Measurements from ENCODE around the gene NUP37. TPM values are rescaled to one million over a fixed set of nuclear protein-coding genes. Genes with fewer than 3 reads are reported as not detected.

The NUP37 gene
- polyA plus RNA-seq, 3 donors = 11.1 to 23.0 (median 20.9) TPM

GRCh38 chr12:102120564-102120873, 605 bp upstream of the NUP37 start:
- H3K9ac ChIP-seq (ENCODE audit: insufficient read depth, low read length, poor library complexity, severe bottlenecking) = peak overlapping the region; percentile 85
- peak overlapping the region; percentile 92 for H2AFZ ChIP-seq (ENCODE audit: insufficient read depth, low read depth, low read length, poor library complexity, severe bottlenecking)
- no peak for TF ChIP-seq CTCF (IDR thresholded peaks at IDR 0.05)
- Mint-ChIP-seq H3K9me3 (no peaks in the 10 kb centered on the region), H3K36me3 (peaks cover 22 to 26% of the 10 kb centered on the region in 2 donors), H3K27me3 (ENCODE audit: low read depth in 3 of 3) (no peaks in the 10 kb centered on the region), H3K4me1 (peaks cover 19% of the 10 kb centered on the region), H3K4me3 (peak overlapping the region; percentile 91), H3K27ac (peak overlapping the region in 5 of 7 donors; percentile 76 to 96 (median 90))
- peak overlapping the region; percentile 81 to 91 (median 84) for H3K4me3 ChIP-seq (replicated peaks in 1 of 3; ENCODE audit: low read depth in 2 of 3, low read length in 3 of 3)
- peak overlapping the region in 1 of 2 donors; percentile 89 for H3K27ac ChIP-seq (ENCODE audit: low read depth in 1 of 2, low read length in 2 of 2)
- H3K4me1 ChIP-seq (ENCODE audit: control insufficient read depth in 1 of 2, insufficient read depth in 2 of 2, low read length in 2 of 2) = peaks cover 21 to 26% of the 10 kb centered on the region in 2 donors
- DNase-seq = no peak
- no peaks in the 10 kb centered on the region for H3K9me3 ChIP-seq (replicated peaks in 1 of 2; ENCODE audit: control insufficient read depth in 1 of 2, insufficient read depth in 1 of 2, low read length in 2 of 2)
- intact Hi-C loops (cut with micrococcal nuclease) = loop anchor here in 1 of 2 donors (5.0 kb wide), 1 partner anchor 58 kb away; the partner anchor contains the start of gene WASHC3
- no peaks in the 10 kb centered on the region for H3K27me3 ChIP-seq (ENCODE audit: control insufficient read depth in 2 of 2, insufficient read depth in 2 of 2, low read length in 2 of 2)
- H4K20me1 ChIP-seq (ENCODE audit: insufficient read depth, low read length) = no peaks in the 10 kb centered on the region
- peak overlapping the region; percentile 92 for H3K4me2 ChIP-seq (replicated peaks; ENCODE audit: extremely low read depth, low read length, poor library complexity, severe bottlenecking)
- peaks cover 9 to 29% of the 10 kb centered on the region in 2 donors for H3K36me3 ChIP-seq (replicated peaks in 1 of 2; ENCODE audit: control insufficient read depth in 1 of 2, insufficient read depth in 2 of 2, low read length in 2 of 2)
- peaks cover 52% of the 10 kb centered on the region for H3K79me2 ChIP-seq (ENCODE audit: insufficient read depth, low read length)
- WGBS (ENCODE audit: insufficient coverage) = no CpG with 5 or more reads among the region's 4 CpGs

GRCh38 chr12:102118874-102119273, 1.0 kb downstream of the NUP37 start:
- H3K9me3 Mint-ChIP-seq = no peaks in the 10 kb centered on the region
- H3K9ac ChIP-seq (ENCODE audit: insufficient read depth, low read length, poor library complexity, severe bottlenecking) = peak overlapping the region; percentile 85
- H3K4me2 ChIP-seq (replicated peaks; ENCODE audit: extremely low read depth, low read length, poor library complexity, severe bottlenecking) = peak overlapping the region; percentile 92
- H3K4me1 Mint-ChIP-seq = peaks cover 19% of the 10 kb centered on the region
- TF ChIP-seq CTCF (IDR thresholded peaks at IDR 0.05) = no peak
- no peak overlapping the region for H3K27ac ChIP-seq (ENCODE audit: low read depth in 1 of 2, low read length in 2 of 2)
- H3K4me1 ChIP-seq (ENCODE audit: control insufficient read depth in 1 of 2, insufficient read depth in 2 of 2, low read length in 2 of 2) = peaks cover 21 to 26% of the 10 kb centered on the region in 2 donors
- H3K9me3 ChIP-seq (replicated peaks in 1 of 2; ENCODE audit: control insufficient read depth in 1 of 2, insufficient read depth in 1 of 2, low read length in 2 of 2) = no peaks in the 10 kb centered on the region
- intact Hi-C loops (cut with micrococcal nuclease) = loop anchor here in 1 of 2 donors (5.0 kb wide), 1 partner anchor 57 kb away; the partner anchor contains the start of gene WASHC3
- H3K27ac Mint-ChIP-seq = no peak overlapping the region
- WGBS (ENCODE audit: insufficient coverage) = 100% methylated on average over 1 of the region's 2 CpGs
- DNase-seq = no peak
- H3K27me3 ChIP-seq (ENCODE audit: control insufficient read depth in 2 of 2, insufficient read depth in 2 of 2, low read length in 2 of 2) = no peaks in the 10 kb centered on the region
- peak overlapping the region; percentile 92 for H2AFZ ChIP-seq (ENCODE audit: insufficient read depth, low read depth, low read length, poor library complexity, severe bottlenecking)
- H3K36me3 ChIP-seq (replicated peaks in 1 of 2; ENCODE audit: control insufficient read depth in 1 of 2, insufficient read depth in 2 of 2, low read length in 2 of 2) = peaks cover 9 to 40% of the 10 kb centered on the region in 2 donors
- H3K4me3 ChIP-seq (replicated peaks in 1 of 3; ENCODE audit: low read depth in 2 of 3, low read length in 3 of 3) = peak overlapping the region in 1 of 3 experiments; percentile 84
- no peaks in the 10 kb centered on the region for H4K20me1 ChIP-seq (ENCODE audit: insufficient read depth, low read length)
- no peaks in the 10 kb centered on the region for H3K27me3 Mint-ChIP-seq (ENCODE audit: low read depth in 3 of 3)
- peaks cover 47% of the 10 kb centered on the region for H3K79me2 ChIP-seq (ENCODE audit: insufficient read depth, low read length)
- peaks cover 19 to 21% of the 10 kb centered on the region in 2 donors for H3K36me3 Mint-ChIP-seq
- H3K4me3 Mint-ChIP-seq = no peak overlapping the region
